Esophagus muscularis mucosa (tissue), 4 donors: ENCODE measurements around the gene GC. TPM values are rescaled to one million over a fixed set of nuclear protein-coding genes. Genes with fewer than 3 reads are reported as not detected.
"Not testable (repeated sequence)": the region's sequence is repeated elsewhere in the genome, so short reads cannot be mapped to it uniquely, and the experiment has no call there.

Source experiments
- DNase-seq: peaks from one replicate; pipeline ENCODE4 v3.0.0-alpha.2; 2017; ENCODE audit errors: extremely low spot score
- H3K27ac ChIP-seq, 4 donors: fragments of 200-600 bp; sonication (generic); replicated peaks in 1 of 4; 1 replicate in 3 of 4; 2 replicates in 1 of 4; pipeline ENCODE4 v1.5.1; 2016 to 2019; ENCODE audit warnings: mild to moderate bottlenecking in 1 of 4
- H3K27me3 ChIP-seq, 4 donors: fragments of 200-600 bp; sonication (generic); one replicate each; pipeline versions ENCODE4 v1.5.1 to v1.6.0; 2016 to 2019
- H3K36me3 ChIP-seq, 4 donors: fragments of 200-600 bp; sonication (generic); one replicate each; pipeline ENCODE4 v1.5.1; 2016 to 2019
- H3K4me1 ChIP-seq, 4 donors: fragments of 200-600 bp; sonication (generic); one replicate each; pipeline ENCODE4 v1.5.1; 2016 to 2019
- H3K4me3 ChIP-seq, 4 donors: fragments of 200-600 bp; sonication (generic); 1 replicate in 2 of 4; 2 replicates in 2 of 4; pipeline ENCODE4 v1.5.1; 2016 to 2019; ENCODE audit warnings: mild to moderate bottlenecking in 4 of 4, moderate library complexity in 1 of 4
- H3K9me3 ChIP-seq, 4 donors: fragments of 200-600 bp; sonication (generic); 1 replicate in 3 of 4; 2 replicates in 1 of 4; pipeline ENCODE4 v1.5.1; 2016 to 2019
- EP300 ChIP-seq: sonication (generic); formaldehyde crosslinking; IDR thresholded peaks from one replicate; pipeline ENCODE4 v1.6.1; 2017; ENCODE audit warnings: antibody characterized with exemption
- POLR2A ChIP-seq: fragments of 450-650 bp; IDR thresholded peaks from one replicate; pipeline ENCODE4 v1.6.1; 2017; ENCODE audit warnings: antibody characterized with exemption, moderate library complexity, mild to moderate bottlenecking, low read depth
- POLR2AphosphoS5 ChIP-seq, 2 donors: sonication (generic); formaldehyde crosslinking; IDR thresholded peaks; one replicate each; pipeline ENCODE4 v1.6.1; 2017; ENCODE audit warnings: antibody characterized with exemption in 2 of 2
- WGBS: methylation state at CpG from one replicate; pipeline ENCODE4 v1.1.5; 2018; 5-methylcytosine and 5-hydroxymethylcytosine counted together
- intact Hi-C: fragments of 100-400 bp; cut with DNase I; formaldehyde crosslinking; loops from one replicate; pipeline ENCODE4 v1.15.1; 2023
- total RNA-seq, 4 donors: library from RNA; depleted of rRNA; stranded (reverse); fragments of >200 nt; gene quantifications; one replicate each; pipeline versions ENCODE4 v1.1.0 to v1.2.1, GENCODE V29; 2016
- TF ChIP-seq, protein P1 (sequence below), 3 experiments: fragments of 200-600 bp in 2 of 3; fragments of 450-650 bp in 1 of 3; sonication (generic) in 2 of 3; IDR thresholded peaks; one replicate each; pipeline ENCODE4 v1.5.1; 2017 to 2019; ENCODE audit warnings: antibody characterized with exemption in 3 of 3, mild to moderate bottlenecking in 2 of 3, moderate library complexity in 1 of 3

Gene GC
- total RNA-seq, 4 donors from 2014 or later, result 0.39 TPM; not detected in 3

DNA sequence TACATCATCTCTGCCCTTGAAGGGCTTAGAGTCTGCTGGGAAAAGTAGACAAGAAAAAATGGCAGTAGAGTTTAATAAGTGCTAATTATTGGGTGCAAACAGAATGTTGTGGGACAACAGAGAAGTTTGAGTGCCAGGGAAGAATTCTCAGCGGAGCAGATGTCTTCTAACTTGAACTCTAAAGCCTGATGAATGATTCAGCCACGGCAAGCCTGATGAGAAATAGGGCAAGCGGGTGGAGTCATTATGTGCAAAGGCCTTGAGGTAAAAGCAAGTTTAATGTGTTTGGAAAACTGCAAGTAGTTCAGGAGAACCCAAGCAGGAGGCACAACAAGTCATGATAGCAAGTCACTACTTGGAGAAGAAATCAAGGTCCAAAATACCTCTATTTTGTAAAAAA, 37.5 kb downstream of the GC start:
- no peak overlapping the region for H3K27ac ChIP-seq
- intact Hi-C loops, result no loop called here
- no peak overlapping the region for H3K4me3 ChIP-seq
- no peaks in the 10 kb centered on the region for H3K9me3 ChIP-seq
- no peaks in the 10 kb centered on the region for H3K36me3 ChIP-seq
- H3K4me1 ChIP-seq, result no peaks in the 10 kb centered on the region
- 74% methylated on average over 3 of the region's 3 CpGs for WGBS
- DNase-seq, result no peak
- no peaks in the 10 kb centered on the region for H3K27me3 ChIP-seq
- no peak for TF ChIP-seq EP300
- TF ChIP-seq POLR2A, result no peak
- no peak for TF ChIP-seq POLR2AphosphoS5 (IDR thresholded peaks at IDR 0.05)
- TF ChIP-seq, protein P1, sequence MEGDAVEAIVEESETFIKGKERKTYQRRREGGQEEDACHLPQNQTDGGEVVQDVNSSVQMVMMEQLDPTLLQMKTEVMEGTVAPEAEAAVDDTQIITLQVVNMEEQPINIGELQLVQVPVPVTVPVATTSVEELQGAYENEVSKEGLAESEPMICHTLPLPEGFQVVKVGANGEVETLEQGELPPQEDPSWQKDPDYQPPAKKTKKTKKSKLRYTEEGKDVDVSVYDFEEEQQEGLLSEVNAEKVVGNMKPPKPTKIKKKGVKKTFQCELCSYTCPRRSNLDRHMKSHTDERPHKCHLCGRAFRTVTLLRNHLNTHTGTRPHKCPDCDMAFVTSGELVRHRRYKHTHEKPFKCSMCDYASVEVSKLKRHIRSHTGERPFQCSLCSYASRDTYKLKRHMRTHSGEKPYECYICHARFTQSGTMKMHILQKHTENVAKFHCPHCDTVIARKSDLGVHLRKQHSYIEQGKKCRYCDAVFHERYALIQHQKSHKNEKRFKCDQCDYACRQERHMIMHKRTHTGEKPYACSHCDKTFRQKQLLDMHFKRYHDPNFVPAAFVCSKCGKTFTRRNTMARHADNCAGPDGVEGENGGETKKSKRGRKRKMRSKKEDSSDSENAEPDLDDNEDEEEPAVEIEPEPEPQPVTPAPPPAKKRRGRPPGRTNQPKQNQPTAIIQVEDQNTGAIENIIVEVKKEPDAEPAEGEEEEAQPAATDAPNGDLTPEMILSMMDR (IDR thresholded peaks at IDR 0.05), result no peak

GRCh38 chr4:71738782-71739181, 45.1 kb downstream of the GC start:
- intact Hi-C loops, H3K4me3 ChIP-seq, H3K27ac ChIP-seq, H3K27me3 ChIP-seq, DNase-seq, H3K9me3 ChIP-seq, H3K4me1 ChIP-seq, H3K36me3 ChIP-seq: not testable (repeated sequence)
- WGBS, result 80% methylated on average over 2 of the region's 2 CpGs

DNA sequence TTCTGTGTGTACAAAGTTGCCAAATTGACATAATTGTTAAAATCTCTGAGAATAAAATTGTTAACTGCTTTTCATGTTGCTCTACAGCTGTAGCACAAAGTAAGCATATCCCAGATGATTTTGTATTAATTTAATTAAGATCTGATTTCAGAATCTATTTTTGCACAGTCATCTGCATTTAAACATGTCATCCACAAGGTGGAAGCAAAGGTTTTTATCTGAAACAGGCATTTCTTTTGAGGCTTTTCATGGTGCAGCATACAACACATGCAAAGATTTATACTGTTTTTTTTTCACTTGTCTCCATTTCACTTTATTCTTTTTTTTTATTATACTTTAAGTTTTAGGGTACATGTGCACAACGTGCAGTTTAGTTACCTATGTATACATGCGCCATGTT, 51.2 kb downstream of the GC start:
- 80% methylated on average over 2 of the region's 2 CpGs for WGBS
- Histone ChIP-seq H3K9me3 (no peaks in the 10 kb centered on the region), H3K36me3 (no peaks in the 10 kb centered on the region), H3K4me1 (no peaks in the 10 kb centered on the region), H3K27ac (no peak overlapping the region), H3K4me3 (no peak overlapping the region), H3K27me3 (no peaks in the 10 kb centered on the region)
- no peak for DNase-seq
- TF ChIP-seq, protein P1 (IDR thresholded peaks at IDR 0.05), result peak in 2 of 3 experiments; percentile 9 to 17
- no peak for TF ChIP-seq POLR2A
- intact Hi-C loops, result no loop called here

DNA sequence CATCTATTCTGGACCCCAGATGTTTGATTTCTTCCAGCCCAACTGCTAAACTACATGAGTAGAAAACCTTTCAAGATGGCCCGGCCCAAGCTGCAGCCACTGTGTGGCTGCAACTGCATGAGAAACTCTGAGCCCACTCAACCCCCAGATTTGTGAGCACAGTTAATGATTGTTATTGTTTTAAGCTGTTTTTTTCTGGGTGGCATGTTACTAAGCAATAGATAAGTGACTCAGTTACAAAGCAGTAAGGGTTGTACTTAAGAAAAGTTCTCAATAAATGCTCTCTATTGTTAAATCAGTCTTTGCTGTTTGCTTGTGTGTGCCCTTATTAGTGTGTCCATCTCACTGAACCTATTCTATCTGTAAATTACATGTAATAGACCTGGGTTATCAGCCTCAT, 51.8 kb downstream of the GC start:
- Histone ChIP-seq H3K9me3 (no peaks in the 10 kb centered on the region), H3K4me1 (no peaks in the 10 kb centered on the region), H3K4me3 (no peak overlapping the region), H3K27ac (no peak overlapping the region), H3K27me3 (no peaks in the 10 kb centered on the region), H3K36me3 (no peaks in the 10 kb centered on the region)
- no peak for TF ChIP-seq POLR2A
- TF ChIP-seq, protein P1 (IDR thresholded peaks at IDR 0.05), result no peak
- no peak for TF ChIP-seq EP300
- no peak for TF ChIP-seq POLR2AphosphoS5 (IDR thresholded peaks at IDR 0.05)
- no peak for DNase-seq
- WGBS, result 85% methylated on average over 1 of the region's 1 CpG
- intact Hi-C loops, result no loop called here

GRCh38 chr4:71729856-71730255, 54.0 kb downstream of the GC start:
- intact Hi-C loops, result no loop called here
- Histone ChIP-seq H3K27ac (no peak overlapping the region), H3K27me3 (no peaks in the 10 kb centered on the region), H3K36me3 (no peaks in the 10 kb centered on the region), H3K9me3 (no peaks in the 10 kb centered on the region), H3K4me3 (no peak overlapping the region), H3K4me1 (no peaks in the 10 kb centered on the region)
- no peak for TF ChIP-seq POLR2A
- 82% methylated on average over 2 of the region's 2 CpGs for WGBS
- DNase-seq, result no peak

GRCh38 chr4:71713611-71714203, 70.2 kb downstream of the GC start:
- intact Hi-C loops, result loop anchor here (2.0 kb wide), 2 partner anchors 483 to 529 kb away; no protein-coding TSS in a partner anchor
- TF ChIP-seq EP300, result no peak
- TF ChIP-seq, protein P1 (IDR thresholded peaks at IDR 0.05), result peak; percentile 50 to 65 (median 54)
- Histone ChIP-seq H3K36me3 (no peaks in the 10 kb centered on the region), H3K27ac (no peak overlapping the region), H3K27me3 (no peaks in the 10 kb centered on the region), H3K4me3 (no peak overlapping the region), H3K4me1 (no peaks in the 10 kb centered on the region), H3K9me3 (no peaks in the 10 kb centered on the region)
- no peak for DNase-seq
- 30% methylated on average over 1 of the region's 1 CpG for WGBS
